ENCODE measurements around the gene HLA-DPB1.
A peak's percentile ranks its signal among the peaks of the same experiment; 100 is the strongest.

Gene HLA-DPB1

DNA sequence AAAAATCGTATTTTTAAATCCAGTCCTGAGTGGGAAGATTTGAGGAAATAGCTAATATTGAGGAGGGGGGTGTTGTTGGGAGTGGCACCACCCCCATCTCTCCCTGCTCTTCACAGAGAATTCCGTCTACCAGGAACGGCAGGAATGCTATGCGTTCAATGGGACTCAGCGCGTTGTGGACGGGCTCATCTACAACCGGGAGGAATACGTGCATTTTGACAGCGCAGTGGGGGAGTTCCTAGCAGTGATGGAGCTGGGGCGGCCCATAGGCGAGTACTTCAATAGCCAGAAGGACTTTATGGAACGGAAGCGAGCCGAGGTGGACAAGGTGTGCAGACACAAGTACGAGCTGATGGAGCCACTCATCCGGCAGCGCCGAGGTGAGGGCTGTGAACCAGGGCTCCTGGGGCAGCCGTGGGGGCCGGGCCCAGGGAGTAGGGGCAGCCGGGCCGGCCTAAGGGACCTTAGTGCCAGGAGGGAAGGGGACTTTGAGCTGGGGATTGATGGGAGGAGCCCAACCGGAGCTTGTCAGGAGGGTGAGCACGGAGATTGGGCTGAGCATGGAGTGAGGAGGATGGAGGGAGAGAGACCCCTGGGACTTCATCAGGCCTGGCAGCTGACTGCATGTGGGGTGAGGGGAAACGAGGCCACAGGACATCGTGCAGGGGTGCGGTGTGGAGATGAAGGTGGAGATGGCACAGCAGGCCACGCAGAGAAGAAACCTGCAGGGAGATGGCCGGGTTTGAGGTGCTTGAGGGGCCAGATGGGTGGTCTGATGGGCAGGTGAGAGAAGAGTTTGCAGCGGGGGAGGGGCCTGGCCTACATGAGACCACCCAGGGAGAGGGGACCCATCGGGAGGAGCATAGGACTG, 41.3 kb downstream of the HLA-DPB1 start:
- peak overlapping the region; percentile 2 for H2AFZ ChIP-seq (ENCODE audit: low read length, unreplicated experiment)
- H3K27ac ChIP-seq (ENCODE audit: low read depth, low read length) = no peak overlapping the region
- peaks cover 80% of the 10 kb centered on the region for H3K27me3 ChIP-seq (ENCODE audit: insufficient read depth, low read length)
- no peaks in the 10 kb centered on the region for H3K4me1 ChIP-seq (ENCODE audit: control insufficient read depth, insufficient read depth, low read length, unreplicated experiment)
- H3K4me3 ChIP-seq (ENCODE audit: low read depth, low read length) = no peak overlapping the region
- no peaks in the 10 kb centered on the region for H3K79me2 ChIP-seq (ENCODE audit: control insufficient read depth, insufficient read depth, low read length, unreplicated experiment)
- H3K36me3 ChIP-seq (ENCODE audit: insufficient read depth, low read length) = no peaks in the 10 kb centered on the region

- Histone ChIP-seq H3K4me3 (ENCODE audit: low read depth, low read length) (no peak overlapping the region), H3K36me3 (ENCODE audit: insufficient read depth, low read length) (no peaks in the 10 kb centered on the region), H3K27ac (ENCODE audit: low read depth, low read length) (no peak overlapping the region), H2AFZ (ENCODE audit: low read length, unreplicated experiment) (no peak overlapping the region), H3K4me1 (ENCODE audit: control insufficient read depth, insufficient read depth, low read length, unreplicated experiment) (no peaks in the 10 kb centered on the region), H3K79me2 (ENCODE audit: control insufficient read depth, insufficient read depth, low read length, unreplicated experiment) (no peaks in the 10 kb centered on the region), H3K27me3 (ENCODE audit: insufficient read depth, low read length) (peaks cover 74% of the 10 kb centered on the region)
Observed at GRCh38 chr6:33117811-33118277, 42.1 kb downstream of the HLA-DPB1 start.

- no peak overlapping the region for H3K4me3 ChIP-seq (ENCODE audit: low read depth, low read length)
- peaks cover 74% of the 10 kb centered on the region for H3K27me3 ChIP-seq (ENCODE audit: insufficient read depth, low read length)
- H3K27ac ChIP-seq (ENCODE audit: low read depth, low read length) = no peak overlapping the region
- H2AFZ ChIP-seq (ENCODE audit: low read length, unreplicated experiment) = no peak overlapping the region
- H3K36me3 ChIP-seq (ENCODE audit: insufficient read depth, low read length) = no peaks in the 10 kb centered on the region
- no peaks in the 10 kb centered on the region for H3K79me2 ChIP-seq (ENCODE audit: control insufficient read depth, insufficient read depth, low read length, unreplicated experiment)
- no peaks in the 10 kb centered on the region for H3K4me1 ChIP-seq (ENCODE audit: control insufficient read depth, insufficient read depth, low read length, unreplicated experiment)
Observed at GRCh38 chr6:33118525-33119123, 42.8 kb downstream of the HLA-DPB1 start.

- H3K4me3 ChIP-seq (ENCODE audit: low read depth, low read length) = no peak overlapping the region
- H2AFZ ChIP-seq (ENCODE audit: low read length, unreplicated experiment) = no peak overlapping the region
- no peaks in the 10 kb centered on the region for H3K4me1 ChIP-seq (ENCODE audit: control insufficient read depth, insufficient read depth, low read length, unreplicated experiment)
- H3K27me3 ChIP-seq (ENCODE audit: insufficient read depth, low read length) = peaks cover 60% of the 10 kb centered on the region
- no peaks in the 10 kb centered on the region for H3K79me2 ChIP-seq (ENCODE audit: control insufficient read depth, insufficient read depth, low read length, unreplicated experiment)
- H3K36me3 ChIP-seq (ENCODE audit: insufficient read depth, low read length) = no peaks in the 10 kb centered on the region
- H3K27ac ChIP-seq (ENCODE audit: low read depth, low read length) = no peak overlapping the region
Observed at GRCh38 chr6:33120001-33120400, 44.2 kb downstream of the HLA-DPB1 start.

DNA sequence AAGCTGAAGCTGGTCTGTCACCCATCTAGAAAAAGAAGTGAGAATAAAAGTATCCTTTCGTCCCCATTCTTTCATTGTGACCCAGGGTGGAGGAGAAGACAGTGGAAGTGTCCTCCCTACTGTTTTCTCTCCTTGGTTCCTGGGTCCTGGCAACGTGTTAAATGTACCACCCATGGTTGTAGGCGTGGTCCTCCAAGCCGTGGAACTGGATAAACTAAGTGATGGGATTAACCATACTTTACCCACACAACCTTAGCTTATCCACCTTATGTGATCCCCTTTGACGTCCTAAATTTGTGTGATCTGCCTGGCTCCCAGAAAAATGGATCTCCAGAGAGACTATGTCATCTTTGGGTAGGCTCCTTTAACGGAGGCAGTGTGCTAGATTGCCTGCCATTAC, 47.4 kb downstream of the HLA-DPB1 start:
- Histone ChIP-seq H3K27me3 (ENCODE audit: insufficient read depth, low read length) (peaks cover 31% of the 10 kb centered on the region), H2AFZ (ENCODE audit: low read length, unreplicated experiment) (no peak overlapping the region), H3K36me3 (ENCODE audit: insufficient read depth, low read length) (no peaks in the 10 kb centered on the region), H3K4me3 (ENCODE audit: low read depth, low read length) (no peak overlapping the region), H3K27ac (ENCODE audit: low read depth, low read length) (no peak overlapping the region), H3K4me1 (ENCODE audit: control insufficient read depth, insufficient read depth, low read length, unreplicated experiment) (no peaks in the 10 kb centered on the region), H3K79me2 (ENCODE audit: control insufficient read depth, insufficient read depth, low read length, unreplicated experiment) (no peaks in the 10 kb centered on the region)

GRCh38 chr6:33123732-33124524, 48.1 kb downstream of the HLA-DPB1 start:
- no peak overlapping the region for H3K4me3 ChIP-seq (ENCODE audit: low read depth, low read length)
- no peaks in the 10 kb centered on the region for H3K79me2 ChIP-seq (ENCODE audit: control insufficient read depth, insufficient read depth, low read length, unreplicated experiment)
- H3K36me3 ChIP-seq (ENCODE audit: insufficient read depth, low read length) = no peaks in the 10 kb centered on the region
- H3K4me1 ChIP-seq (ENCODE audit: control insufficient read depth, insufficient read depth, low read length, unreplicated experiment) = no peaks in the 10 kb centered on the region
- H2AFZ ChIP-seq (ENCODE audit: low read length, unreplicated experiment) = no peak overlapping the region
- H3K27me3 ChIP-seq (ENCODE audit: insufficient read depth, low read length) = peaks cover 35% of the 10 kb centered on the region
- H3K27ac ChIP-seq (ENCODE audit: low read depth, low read length) = no peak overlapping the region

DNA sequence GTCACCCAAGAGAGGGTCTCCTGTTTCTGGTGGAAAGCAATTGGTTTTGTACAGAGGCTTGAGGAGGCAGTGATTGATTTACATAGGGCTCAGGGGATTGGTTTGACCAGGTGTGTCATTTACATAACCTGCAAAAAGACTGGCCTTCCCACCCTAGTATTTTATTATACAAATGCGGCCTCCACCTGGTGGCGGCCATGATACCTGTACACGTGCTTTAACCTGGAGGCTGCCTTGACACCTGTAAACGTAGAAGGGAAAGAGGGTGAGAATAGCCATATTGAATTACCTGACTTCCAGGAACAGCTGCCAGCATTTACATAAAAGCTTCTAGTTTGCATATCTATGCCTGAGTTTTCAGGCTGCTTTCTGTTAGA, 48.7 kb downstream of the HLA-DPB1 start:
- Histone ChIP-seq H2AFZ (ENCODE audit: low read length, unreplicated experiment) (no peak overlapping the region), H3K27me3 (ENCODE audit: insufficient read depth, low read length) (peaks cover 31% of the 10 kb centered on the region), H3K36me3 (ENCODE audit: insufficient read depth, low read length) (no peaks in the 10 kb centered on the region), H3K4me1 (ENCODE audit: control insufficient read depth, insufficient read depth, low read length, unreplicated experiment) (peaks cover 4% of the 10 kb centered on the region), H3K4me3 (ENCODE audit: low read depth, low read length) (no peak overlapping the region), H3K79me2 (ENCODE audit: control insufficient read depth, insufficient read depth, low read length, unreplicated experiment) (no peaks in the 10 kb centered on the region), H3K27ac (ENCODE audit: low read depth, low read length) (no peak overlapping the region)

DNA sequence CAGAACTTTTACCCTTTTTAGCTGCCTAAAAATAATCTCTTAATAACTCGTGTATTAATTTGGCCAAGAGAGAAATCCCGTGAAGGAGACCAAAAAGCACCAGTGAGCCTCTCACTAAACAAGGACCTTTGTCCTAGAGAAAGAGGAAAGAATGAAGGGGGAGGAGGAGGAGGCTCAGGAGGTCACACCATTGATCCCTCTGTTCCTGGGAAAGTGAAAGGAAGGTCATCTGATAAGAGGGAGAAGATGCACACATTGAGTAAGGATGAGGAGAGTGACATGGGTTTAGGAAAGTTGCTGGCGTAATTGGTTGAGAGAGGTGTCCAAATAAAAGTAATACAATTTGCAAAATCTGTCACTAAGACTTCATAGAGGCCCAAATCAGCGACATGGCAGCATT, 49.2 kb downstream of the HLA-DPB1 start:
- no peaks in the 10 kb centered on the region for H3K36me3 ChIP-seq (ENCODE audit: insufficient read depth, low read length)
- no peak overlapping the region for H3K27ac ChIP-seq (ENCODE audit: low read depth, low read length)

DNA sequence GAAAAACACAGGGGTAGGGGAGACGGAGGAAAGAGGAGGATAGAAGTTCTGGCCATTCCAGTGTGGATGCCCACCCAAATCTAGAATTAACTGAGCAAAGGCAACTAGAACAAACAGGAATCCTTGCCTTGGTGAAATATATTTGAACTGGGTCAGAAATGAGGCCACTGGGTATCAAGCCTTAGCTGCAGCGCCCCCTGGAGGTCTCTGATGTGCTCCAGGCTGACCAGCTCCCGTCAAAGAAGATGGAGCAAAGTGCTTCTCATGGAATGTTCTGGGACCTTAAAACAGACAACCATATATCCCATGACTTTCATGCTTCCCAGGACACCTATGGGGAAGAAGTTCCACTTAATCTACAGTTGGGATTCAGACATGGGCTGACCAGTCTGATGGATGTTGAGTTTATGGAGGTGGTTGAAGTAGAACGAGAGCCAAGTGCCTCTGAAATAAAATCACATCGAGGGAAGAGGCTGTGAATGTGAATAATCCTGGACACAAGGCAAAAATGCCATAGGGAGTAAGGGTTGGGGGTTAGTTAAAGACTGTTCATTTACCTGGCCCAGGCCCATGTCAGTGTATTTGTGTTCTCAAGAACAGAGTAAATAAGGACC, 50.4 kb downstream of the HLA-DPB1 start:
- Histone ChIP-seq H2AFZ (ENCODE audit: low read length, unreplicated experiment) (no peak overlapping the region), H3K79me2 (ENCODE audit: control insufficient read depth, insufficient read depth, low read length, unreplicated experiment) (no peaks in the 10 kb centered on the region), H3K27ac (ENCODE audit: low read depth, low read length) (no peak overlapping the region), H3K27me3 (ENCODE audit: insufficient read depth, low read length) (peaks cover 15% of the 10 kb centered on the region), H3K36me3 (ENCODE audit: insufficient read depth, low read length) (no peaks in the 10 kb centered on the region), H3K4me3 (ENCODE audit: low read depth, low read length) (no peak overlapping the region), H3K4me1 (ENCODE audit: control insufficient read depth, insufficient read depth, low read length, unreplicated experiment) (peaks cover 7% of the 10 kb centered on the region)

More for the DNA sequence above, 49.2 kb downstream of the HLA-DPB1 start:
- no peaks in the 10 kb centered on the region for H3K79me2 ChIP-seq (ENCODE audit: control insufficient read depth, insufficient read depth, low read length, unreplicated experiment)
- peaks cover 27% of the 10 kb centered on the region for H3K27me3 ChIP-seq (ENCODE audit: insufficient read depth, low read length)
- peaks cover 4% of the 10 kb centered on the region for H3K4me1 ChIP-seq (ENCODE audit: control insufficient read depth, insufficient read depth, low read length, unreplicated experiment)
- no peak overlapping the region for H3K4me3 ChIP-seq (ENCODE audit: low read depth, low read length)
- no peak overlapping the region for H2AFZ ChIP-seq (ENCODE audit: low read length, unreplicated experiment)

GRCh38 chr6:33128318-33128717, 52.5 kb downstream of the HLA-DPB1 start:
- no peaks in the 10 kb centered on the region for H3K36me3 ChIP-seq (ENCODE audit: insufficient read depth, low read length)

More at GRCh38 chr6:33128318-33128717, 52.5 kb downstream of the HLA-DPB1 start:
- Histone ChIP-seq H3K27me3 (ENCODE audit: insufficient read depth, low read length) (peaks cover 8% of the 10 kb centered on the region), H3K4me3 (ENCODE audit: low read depth, low read length) (no peak overlapping the region), H2AFZ (ENCODE audit: low read length, unreplicated experiment) (no peak overlapping the region), H3K79me2 (ENCODE audit: control insufficient read depth, insufficient read depth, low read length, unreplicated experiment) (no peaks in the 10 kb centered on the region), H3K4me1 (ENCODE audit: control insufficient read depth, insufficient read depth, low read length, unreplicated experiment) (peaks cover 8% of the 10 kb centered on the region), H3K27ac (ENCODE audit: low read depth, low read length) (no peak overlapping the region)

Data from ACC112 (cell line).